HG03039 (cell line): Measurements from ENCODE around the gene CFC1B.
"Not testable (repeated sequence)": the region's sequence is repeated elsewhere in the genome, so short reads cannot be mapped to it uniquely, and the experiment has no call there.

Experiments
- ATAC-seq: cut with Tn5 transposase; IDR thresholded peaks from one replicate; pipeline ENCODE4 v1.9.1; 2021; ENCODE audit warnings: mild to moderate bottlenecking, moderate library complexity; ENCODE audit not compliant: unreplicated experiment

The CFC1B gene

GRCh38 chr2:130520992-130521391 is at the start of gene CFC1B:
Gene CFC1B (plus strand): TSS chr2:130521222. CDS start chr2:130521485, 263 bp downstream.
- not testable (repeated sequence) for ATAC-seq

GRCh38 chr2:130491073-130491472 is 29.9 kb upstream of the CFC1B start:
- ATAC-seq: not testable (repeated sequence)

- not testable (repeated sequence) for ATAC-seq
Observed at GRCh38 chr2:130509228-130509627, 11.8 kb upstream of the CFC1B start, which contains the start of gene POTEI. Gene POTEI (minus strand): TSS chr2:130509328. CDS start chr2:130509235, 93 bp downstream.

- ATAC-seq: not testable (repeated sequence)
Observed at GRCh38 chr2:130510807-130511746, 9.9 kb upstream of the CFC1B start.

GRCh38 chr2:130511747-130512451 is 9.1 kb upstream of the CFC1B start:
- ATAC-seq: not testable (repeated sequence)

- ATAC-seq: not testable (repeated sequence)
Observed at GRCh38 chr2:130518516-130519106, 2.4 kb upstream of the CFC1B start.

- not testable (repeated sequence) for ATAC-seq
Observed at GRCh38 chr2:130522390-130522789, 1.4 kb downstream of the CFC1B start.

GRCh38 chr2:130527365-130527967 is 6.4 kb downstream of the CFC1B start:
- not testable (repeated sequence) for ATAC-seq

GRCh38 chr2:130529545-130529944 is 8.5 kb downstream of the CFC1B start:
- ATAC-seq: not testable (repeated sequence)

GRCh38 chr2:130530212-130530611 is 9.2 kb downstream of the CFC1B start:
- ATAC-seq: not testable (repeated sequence)

GRCh38 chr2:130531225-130531624 is 10.2 kb downstream of the CFC1B start:
- ATAC-seq: peak; percentile 83

GRCh38 chr2:130531672-130532071 is 10.7 kb downstream of the CFC1B start:
- not testable (repeated sequence) for ATAC-seq

GRCh38 chr2:130536654-130537053 is 15.6 kb downstream of the CFC1B start:
- not testable (repeated sequence) for ATAC-seq

GRCh38 chr2:130538271-130538670 is 17.2 kb downstream of the CFC1B start:
- ATAC-seq: not testable (repeated sequence)

GRCh38 chr2:130542789-130543188 is 21.8 kb downstream of the CFC1B start:
- ATAC-seq: not testable (repeated sequence)

GRCh38 chr2:130543785-130544528 is 22.9 kb downstream of the CFC1B start:
- ATAC-seq: not testable (repeated sequence)

GRCh38 chr2:130544978-130545377 is 24.0 kb downstream of the CFC1B start:
- ATAC-seq: not testable (repeated sequence)

- ATAC-seq: not testable (repeated sequence)
Observed at GRCh38 chr2:130548418-130548817, 27.4 kb downstream of the CFC1B start.

- ATAC-seq: not testable (repeated sequence)
Observed at GRCh38 chr2:130549475-130549874, 28.5 kb downstream of the CFC1B start.

GRCh38 chr2:130554178-130554577 is 33.2 kb downstream of the CFC1B start:
- not testable (repeated sequence) for ATAC-seq
